HepG2 (cell line): ENCODE measurements around the gene PLPP3. TPM values are rescaled to one million over a fixed set of nuclear protein-coding genes. Genes with fewer than 3 reads are reported as not detected.

Experiments
- EZH2 ChIP-seq: conservative IDR thresholded peaks from 2 replicates; pipeline ENCODE4 v1.6.1; 2012; ENCODE audit warnings: mild to moderate bottlenecking, low read depth, low read length, moderate library complexity
- GATA4 ChIP-seq: sonication (generic); IDR thresholded peaks from 2 replicates; pipeline ENCODE4 v1.6.1; 2016; ENCODE audit warnings: antibody characterized with exemption, low read depth, borderline replicate concordance
- HNF4G ChIP-seq, 2 experiments: sonication (generic) in 1 of 2; formaldehyde crosslinking in 1 of 2; IDR thresholded peaks; 2 replicates each; pipeline versions ENCODE4 v1.4.0 to v1.6.1; 2011 to 2020; ENCODE audit warnings: borderline replicate concordance in 2 of 2, low read depth in 2 of 2, mild to moderate bottlenecking in 2 of 2, low read length in 1 of 2, missing genetic modification reagents in 1 of 2, moderate library complexity in 1 of 2
- MED8 ChIP-seq: sonication (generic); formaldehyde crosslinking; IDR thresholded peaks from 2 replicates; pipeline ENCODE4 v1.8.1; 2023; ENCODE audit warnings: mild to moderate bottlenecking, missing genetic modification reagents; ENCODE audit not compliant: insufficient replicate concordance
- MLXIP ChIP-seq: sonication (generic); formaldehyde crosslinking; IDR thresholded peaks from 2 replicates; pipeline ENCODE4 v1.9.0; 2021; ENCODE audit warnings: missing genetic modification reagents, borderline replicate concordance
- MXI1 ChIP-seq: IDR thresholded peaks from 3 replicates; pipeline ENCODE4 v1.6.1; 2012; ENCODE audit warnings: low read depth, low read length, inconsistent platforms, borderline replicate concordance
- NFAT5 ChIP-seq: sonication (generic); formaldehyde crosslinking; IDR thresholded peaks from 2 replicates; pipeline ENCODE4 v1.4.0; 2020; ENCODE audit warnings: missing genetic modification reagents
- REST ChIP-seq, 2 experiments: IDR thresholded peaks; 2 replicates each; pipeline ENCODE4 v1.6.1; 2011 to 2012; ENCODE audit warnings: low read length in 2 of 2, borderline replicate concordance in 1 of 2, low read depth in 1 of 2, mild to moderate bottlenecking in 1 of 2, moderate library complexity in 1 of 2
- SMAD1 ChIP-seq: sonication (generic); formaldehyde crosslinking; IDR thresholded peaks from 2 replicates; pipeline ENCODE4 v1.4.0; 2020; ENCODE audit warnings: missing genetic modification reagents, low read depth, mild to moderate bottlenecking, borderline replicate concordance
- TOPORS ChIP-seq: sonication (generic); formaldehyde crosslinking; IDR thresholded peaks from 2 replicates; pipeline ENCODE4 v1.8.0; 2023; ENCODE audit warnings: mild to moderate bottlenecking, missing genetic modification reagents
- ZFP1 ChIP-seq: IDR thresholded peaks from 2 replicates; pipeline ENCODE4 v1.6.1; 2016
- ZFP41 ChIP-seq: sonication (generic); formaldehyde crosslinking; IDR thresholded peaks from 2 replicates; pipeline ENCODE4 v1.4.0; 2020; ENCODE audit warnings: mild to moderate bottlenecking, missing genetic modification reagents, borderline replicate concordance
- ZNF3 ChIP-seq: IDR thresholded peaks from 2 replicates; pipeline ENCODE4 v1.7.0; 2017; ENCODE audit warnings: inconsistent platforms
- ZSCAN22 ChIP-seq: sonication (generic); formaldehyde crosslinking; IDR thresholded peaks from 2 replicates; pipeline ENCODE4 v1.4.0; 2020; ENCODE audit warnings: mild to moderate bottlenecking, missing genetic modification reagents
- polyA plus RNA-seq, 8 experiments: library from polyadenylated mRNA; depleted of rRNA in 3 of 8; stranded (reverse) in 7 of 8; unstranded in 1 of 8; fragments of >200 nt; fragmentation: Illumina TruSeq in 4 of 8; extraction: Trizol in 4 of 8; gene quantifications; 2 replicates each; pipeline versions ENCODE4 v1.2.1 to v1.2.3, GENCODE V29; 2011 to 2016; ENCODE audit warnings: low read depth in 4 of 8, missing spikeins in 1 of 8, mixed read lengths in 1 of 8; ENCODE audit not compliant: insufficient read depth in 1 of 8
- total RNA-seq, 5 experiments: library from RNA; depleted of rRNA; stranded (reverse); fragments of >200 nt; fragmentation: Illumina TruSeq; extraction: Trizol; gene quantifications; 2 replicates each; pipeline ENCODE4 v1.2.3, GENCODE V29; 2016; ENCODE audit warnings: low read depth in 1 of 5

PLPP3 gene
- total and polyA plus RNA-seq, 2 of the 13 experiments (the other 11 are each of a cell fraction or from before 2014, with no cell fraction given) = 49.7 to 65.8 TPM

- TF ChIP-seq REST (IDR thresholded peaks at IDR 0.05; ENCODE audit: borderline replicate concordance in 1 of 2, low read depth in 1 of 2, low read length in 2 of 2) (no peak), GATA4 (peak; percentile 60; the same call in 1 of the 2 replicates), HNF4G (IDR thresholded peaks at IDR 0.05; ENCODE audit: borderline replicate concordance, low read depth, low read length) (peak; percentile 95), HNF4G (CRISPR knock-in tag; IDR thresholded peaks at IDR 0.05; ENCODE audit: borderline replicate concordance, low read depth) (peak; percentile 83), ZNF3 (peak; percentile 36; the same call in 1 of the 2 replicates), ZFP1 (peak; percentile 18; the same call in 1 of the 2 replicates), ZFP41 (CRISPR knock-in tag) (no peak), MED8 (CRISPR knock-in tag) (peak; percentile 75), NFAT5 (CRISPR knock-in tag) (peak; percentile 14; the same call in 1 of the 2 replicates), MLXIP (CRISPR knock-in tag) (no peak), EZH2 (no peak), TOPORS (peak; percentile 86; the same call in 1 of the 2 replicates), SMAD1 (CRISPR knock-in tag) (no peak), ZSCAN22 (CRISPR knock-in tag) (peak; percentile 23; the same call in 1 of the 2 replicates), MXI1 (peak; percentile 37; the same call in 1 of the 3 replicates)
Measured at GRCh38 chr1:56461158-56462127, 117.9 kb downstream of the PLPP3 start (continued).
